Spleen (tissue), 7 donors: Measurements from ENCODE around the gene TEX30.

ENCODE experiments used
- POLR2A ChIP-seq, 3 donors: fragments of 450-650 bp; IDR thresholded peaks; one replicate each; pipeline ENCODE4 v1.5.1; 2017; ENCODE audit warnings: antibody characterized with exemption in 3 of 3, mild to moderate bottlenecking in 1 of 3
- POLR2AphosphoS5 ChIP-seq, 3 donors: sonication (generic); formaldehyde crosslinking; IDR thresholded peaks; one replicate each; pipeline ENCODE4 v1.5.1; 2017; ENCODE audit warnings: antibody characterized with exemption in 3 of 3
- TF ChIP-seq, protein P1 (sequence below), 11 experiments: fragments of 200-600 bp in 7 of 11; fragments of 450-650 bp in 4 of 11; sonication (generic) in 4 of 11; IDR thresholded peaks in 8 of 11; conservative IDR thresholded peaks in 3 of 11; 1 replicate in 7 of 11; 2 replicates in 4 of 11; pipeline versions ENCODE4 v1.4.0 to v1.8.0; 2016 to 2021; ENCODE audit warnings: antibody characterized with exemption in 11 of 11, inconsistent platforms in 4 of 11, mild to moderate bottlenecking in 1 of 11
- donor health status: DM: no; HTN: no; CAD: no; lungs with moderate emphysema.
- donor health status: DM: no; HTN: no; CAD: no.
- donor health status: DM: no; HTN: no; CAD: no.

DNA sequence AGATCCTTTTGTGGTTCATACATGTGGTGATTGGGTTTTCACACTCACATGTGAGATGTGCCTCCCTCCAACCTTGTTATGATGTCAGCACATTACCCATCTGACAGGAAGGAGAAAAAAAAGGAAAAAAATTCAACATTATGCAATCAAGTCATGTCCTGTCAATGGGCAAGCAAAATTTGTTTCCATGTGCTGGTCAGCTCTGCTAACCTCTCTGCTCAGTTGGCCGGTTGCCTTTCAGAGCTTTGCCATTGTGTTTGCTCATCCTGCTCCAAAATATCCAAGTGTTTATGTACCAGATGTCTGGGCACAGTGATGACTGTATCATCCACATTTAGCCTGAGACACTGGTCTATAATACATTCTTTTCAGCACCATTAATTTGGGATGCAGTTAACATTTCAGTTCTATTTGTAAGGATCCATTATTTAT, 51.8 kb downstream of the TEX30 start:
- TF ChIP-seq POLR2AphosphoS5 (IDR thresholded peaks at IDR 0.05) (no peak), POLR2A (IDR thresholded peaks at IDR 0.05) (no peak)
- TF ChIP-seq, protein P1, sequence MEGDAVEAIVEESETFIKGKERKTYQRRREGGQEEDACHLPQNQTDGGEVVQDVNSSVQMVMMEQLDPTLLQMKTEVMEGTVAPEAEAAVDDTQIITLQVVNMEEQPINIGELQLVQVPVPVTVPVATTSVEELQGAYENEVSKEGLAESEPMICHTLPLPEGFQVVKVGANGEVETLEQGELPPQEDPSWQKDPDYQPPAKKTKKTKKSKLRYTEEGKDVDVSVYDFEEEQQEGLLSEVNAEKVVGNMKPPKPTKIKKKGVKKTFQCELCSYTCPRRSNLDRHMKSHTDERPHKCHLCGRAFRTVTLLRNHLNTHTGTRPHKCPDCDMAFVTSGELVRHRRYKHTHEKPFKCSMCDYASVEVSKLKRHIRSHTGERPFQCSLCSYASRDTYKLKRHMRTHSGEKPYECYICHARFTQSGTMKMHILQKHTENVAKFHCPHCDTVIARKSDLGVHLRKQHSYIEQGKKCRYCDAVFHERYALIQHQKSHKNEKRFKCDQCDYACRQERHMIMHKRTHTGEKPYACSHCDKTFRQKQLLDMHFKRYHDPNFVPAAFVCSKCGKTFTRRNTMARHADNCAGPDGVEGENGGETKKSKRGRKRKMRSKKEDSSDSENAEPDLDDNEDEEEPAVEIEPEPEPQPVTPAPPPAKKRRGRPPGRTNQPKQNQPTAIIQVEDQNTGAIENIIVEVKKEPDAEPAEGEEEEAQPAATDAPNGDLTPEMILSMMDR (IDR thresholded peaks at IDR 0.05 in 8 of 11, conservative IDR thresholded peaks at IDR 0.05 in 3 of 11): no peak
